GM21786 (cell line): ENCODE results near the gene LEPROT.
"Not testable (repeated sequence)": the region's sequence is repeated elsewhere in the genome, so short reads cannot be mapped to it uniquely, and the experiment has no call there.

ENCODE experiments used
- ATAC-seq: cut with Tn5 transposase; IDR thresholded peaks from one replicate; pipeline ENCODE4 v1.9.1; 2021; ENCODE audit not compliant: unreplicated experiment

The LEPROT gene

DNA sequence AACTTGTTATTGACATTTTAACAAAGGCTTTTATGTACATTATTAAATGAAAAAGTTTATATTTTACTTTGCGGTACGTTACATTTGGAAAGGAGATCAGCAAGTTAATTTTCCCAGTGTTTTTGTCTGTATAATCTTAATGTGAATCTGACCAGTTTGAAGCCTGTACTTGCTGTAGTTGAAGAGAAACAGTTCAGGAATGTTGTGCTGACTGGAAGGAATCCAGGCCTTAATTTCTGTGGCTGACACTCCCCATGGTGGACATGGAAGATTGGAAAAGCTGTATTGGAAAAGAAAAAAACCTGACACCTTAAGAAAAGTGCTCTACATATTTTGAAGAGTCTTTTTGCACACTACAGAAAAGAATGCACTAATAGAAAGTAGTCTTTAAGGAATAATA is 15.5 kb downstream of the LEPROT start:
- ATAC-seq, result no peak

DNA sequence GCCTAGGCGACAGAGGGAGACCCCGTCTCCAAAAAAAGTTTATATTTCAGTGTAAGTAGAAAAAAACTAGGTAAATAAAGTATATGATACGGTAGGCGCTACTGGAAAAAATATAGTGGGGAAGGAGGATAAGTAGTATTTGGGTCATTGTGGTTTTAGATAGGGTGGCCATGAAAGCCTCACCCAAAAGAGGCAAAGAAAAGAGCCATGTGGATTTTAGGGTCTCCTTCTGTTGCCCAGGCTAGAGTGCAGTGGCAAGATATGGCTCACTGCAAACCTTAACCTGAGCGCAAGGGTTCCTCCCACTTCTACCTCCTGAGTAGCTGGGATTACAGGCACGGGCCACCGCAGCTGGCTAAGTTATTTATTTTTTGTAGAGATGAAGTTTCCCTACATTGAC is 17.1 kb downstream of the LEPROT start:
- ATAC-seq, result no peak

- no peak for ATAC-seq
Observed at GRCh38 chr1:65440322-65440900, 19.9 kb downstream of the LEPROT start.

DNA sequence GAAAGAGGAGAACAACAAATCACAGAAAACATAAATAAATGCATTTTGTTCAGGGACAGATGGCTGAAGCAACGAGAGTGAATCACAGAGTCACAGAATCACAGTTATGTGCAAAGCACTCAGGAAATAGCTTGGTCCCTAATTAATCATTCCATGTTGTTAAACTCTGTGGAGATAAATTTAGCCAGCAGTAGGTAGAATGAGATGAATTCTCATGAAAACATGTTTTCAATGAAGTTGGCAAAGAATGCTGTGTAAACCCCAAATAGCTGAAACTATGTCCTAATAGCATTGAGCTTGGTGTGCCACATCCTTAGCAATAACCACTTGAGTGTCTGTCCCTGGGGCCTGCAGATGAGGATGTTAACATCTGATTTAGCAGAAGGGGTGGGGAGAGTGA is 20.4 kb downstream of the LEPROT start:
- ATAC-seq, result no peak

GRCh38 chr1:65441464-65441863 is 21.0 kb downstream of the LEPROT start:
- ATAC-seq, result no peak

DNA sequence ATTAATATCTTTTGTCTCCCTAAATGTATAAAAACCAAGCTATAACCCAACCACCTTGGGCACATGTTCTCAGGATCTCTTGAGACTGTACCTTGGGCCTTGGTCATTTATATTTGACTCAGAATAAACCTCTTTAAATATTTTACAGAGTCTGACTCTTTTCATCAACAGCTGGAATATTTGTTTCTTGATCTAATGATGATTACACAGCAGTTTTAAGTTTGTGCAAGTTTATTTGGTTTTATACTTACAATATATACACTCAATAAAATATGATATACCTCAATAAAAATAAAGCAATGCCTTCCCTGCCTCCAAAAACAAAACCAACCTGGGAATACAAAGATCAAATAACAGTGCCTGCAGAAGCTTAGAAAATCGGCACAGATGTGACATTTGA is 22.0 kb downstream of the LEPROT start:
- ATAC-seq, result no peak

DNA sequence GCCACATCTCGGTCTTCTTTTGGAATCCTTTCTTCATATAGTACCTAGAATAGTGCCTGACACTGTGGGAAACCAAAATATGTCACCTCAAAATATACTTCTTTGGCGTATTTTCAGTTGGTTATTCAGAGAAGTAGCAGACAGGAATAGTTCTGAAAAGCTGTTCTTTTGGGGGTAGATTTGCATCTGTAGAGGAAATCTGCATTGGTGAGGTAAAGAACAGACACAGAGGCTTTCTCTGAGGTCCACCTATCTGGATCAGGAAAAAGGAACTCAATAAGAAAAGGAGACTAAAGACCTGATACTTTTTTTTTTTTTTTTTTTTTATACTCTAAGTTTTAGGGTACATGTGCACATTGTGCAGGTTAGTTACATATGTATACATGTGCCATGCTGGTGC is 23.2 kb downstream of the LEPROT start:
- no peak for ATAC-seq

DNA sequence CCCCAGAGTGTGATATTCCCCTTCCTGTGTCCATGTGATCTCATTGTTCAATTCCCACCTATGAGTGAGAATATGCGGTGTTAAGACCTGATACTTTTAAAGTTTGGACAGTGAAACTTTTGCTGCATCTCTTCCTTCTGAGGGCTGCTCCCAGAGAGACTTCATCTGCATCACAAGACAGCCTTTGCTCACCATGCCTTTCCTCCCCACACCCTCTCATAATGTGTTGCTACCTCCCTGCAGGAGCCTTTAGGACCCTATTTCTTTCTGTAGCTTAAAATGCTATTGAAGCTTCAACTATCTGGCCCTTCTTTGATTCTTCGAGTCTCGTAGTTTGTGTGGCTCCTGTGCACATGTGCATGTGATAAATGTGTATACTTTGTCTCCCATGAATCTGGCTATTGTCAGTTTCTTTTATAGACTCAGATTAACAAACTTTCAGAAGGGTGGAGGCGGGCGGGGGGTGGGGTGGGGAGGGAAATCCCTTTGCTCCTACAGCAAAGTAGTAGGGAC is 23.7 kb downstream of the LEPROT start:
- no peak for ATAC-seq

GRCh38 chr1:65445837-65446236 is 25.4 kb downstream of the LEPROT start:
- ATAC-seq, result no peak

- ATAC-seq, result no peak
Observed at GRCh38 chr1:65449214-65449823, 28.9 kb downstream of the LEPROT start.

- ATAC-seq, result not testable (repeated sequence)
Observed at GRCh38 chr1:65455678-65456077, 35.2 kb downstream of the LEPROT start.

DNA sequence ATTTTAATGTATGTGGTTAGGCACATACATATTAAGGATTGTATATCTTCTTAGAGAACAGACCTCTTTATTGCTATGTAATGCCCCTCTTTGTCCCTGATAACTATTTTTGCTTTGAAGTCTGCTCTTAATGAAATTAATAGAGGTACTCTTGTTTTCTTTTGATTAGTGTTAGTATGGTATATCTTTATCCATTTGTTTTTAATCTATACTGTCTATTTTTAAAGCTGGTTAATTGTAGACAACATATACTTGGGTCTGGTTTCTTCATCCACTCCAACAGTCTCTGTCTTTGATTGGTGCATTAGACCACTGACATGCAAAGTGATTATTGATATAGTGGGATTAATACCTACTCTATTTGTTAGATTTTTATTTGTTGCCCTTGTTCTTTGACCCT is 36.0 kb downstream of the LEPROT start:
- no peak for ATAC-seq

GRCh38 chr1:65457868-65458267 is 37.4 kb downstream of the LEPROT start:
- no peak for ATAC-seq

GRCh38 chr1:65458730-65459396 is 38.4 kb downstream of the LEPROT start:
- ATAC-seq, result peak; percentile 32

DNA sequence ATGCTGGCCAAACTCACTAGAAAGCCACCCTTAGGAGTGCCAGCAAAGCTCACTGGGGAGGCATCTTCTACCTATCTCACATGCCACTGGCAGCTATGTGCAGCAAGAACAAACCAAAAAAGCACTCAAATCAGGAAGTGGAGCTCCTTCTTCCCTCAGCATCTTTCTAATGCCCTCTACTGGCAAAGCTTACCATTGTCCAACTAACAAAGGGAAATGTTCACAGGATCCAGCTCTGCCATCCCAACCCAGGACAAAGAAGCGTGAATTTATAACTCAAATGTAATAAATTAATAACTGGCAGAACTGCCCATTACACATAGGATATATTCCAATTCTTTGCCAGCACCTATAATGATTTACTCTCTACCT is 38.9 kb downstream of the LEPROT start:
- peak; percentile 68 for ATAC-seq

GRCh38 chr1:65465837-65466236 is 45.4 kb downstream of the LEPROT start:
- not testable (repeated sequence) for ATAC-seq

DNA sequence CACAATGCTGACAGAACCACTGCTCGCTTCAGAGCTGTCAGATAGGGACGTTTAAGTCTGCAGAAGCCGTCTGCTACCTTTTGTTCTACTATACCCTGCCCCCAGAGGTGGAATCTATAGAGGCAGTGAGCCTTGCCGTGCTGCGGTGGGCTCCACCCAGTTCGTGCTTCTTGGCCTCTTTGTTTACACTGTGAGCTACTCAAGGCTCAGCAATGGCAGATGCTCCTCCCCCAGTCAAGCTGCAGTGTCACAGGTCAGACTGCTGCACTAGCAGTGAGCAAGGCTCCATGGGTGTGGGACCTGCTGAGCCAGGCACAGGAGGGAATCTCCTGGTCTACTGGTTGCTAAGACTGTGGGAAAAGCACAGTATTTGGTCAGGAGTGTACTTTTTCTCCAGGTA is 47.1 kb downstream of the LEPROT start:
- no peak for ATAC-seq

GRCh38 chr1:65469126-65469888 is 48.8 kb downstream of the LEPROT start:
- ATAC-seq, result no peak

DNA sequence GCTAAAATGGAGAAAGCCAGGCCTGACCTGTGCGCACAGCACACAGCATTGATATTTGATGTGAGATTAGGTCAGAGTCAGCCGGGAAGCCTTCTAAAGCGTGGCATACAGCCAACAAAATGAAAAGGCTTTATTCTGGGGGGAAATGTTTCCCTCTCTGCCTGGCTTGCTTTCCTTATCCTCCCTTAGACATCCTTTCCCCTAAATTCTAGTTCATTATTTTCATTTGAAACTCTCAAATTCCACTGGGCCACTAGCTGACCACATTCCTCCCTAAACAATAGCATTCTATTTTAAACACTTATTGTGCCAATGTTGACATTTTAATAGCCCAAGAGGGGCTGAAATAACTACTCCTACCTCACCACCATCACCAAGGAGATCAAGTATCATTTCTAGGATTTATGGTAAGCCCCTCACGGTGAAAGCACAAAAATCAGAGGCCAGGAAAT is 49.4 kb downstream of the LEPROT start:
- no peak for ATAC-seq

- no peak for ATAC-seq
Observed at GRCh38 chr1:65470766-65471165, 50.3 kb downstream of the LEPROT start.

GRCh38 chr1:65471213-65471833 is 50.9 kb downstream of the LEPROT start:
- ATAC-seq, result no peak
